Measurements from ENCODE around the gene JPT2.

Gene JPT2

GRCh38 chr16:1657841-1658240 lies 20.2 kb upstream of the JPT2 start:
- no peaks in the 10 kb centered on the region for H3K27me3 ChIP-seq (ENCODE audit: insufficient read depth, low read length, poor library complexity)
- H2BK5ac ChIP-seq (ENCODE audit: low read length): no peak overlapping the region
- H3K56ac ChIP-seq (ENCODE audit: low read length): no peak overlapping the region
- WGBS (ENCODE audit: extremely low coverage, insufficient coverage, low lambda C conversion rate): no CpG with 5 or more reads among the region's 13 CpGs
- H2AK5ac ChIP-seq (ENCODE audit: low read length): no peak overlapping the region
- H3K79me1 ChIP-seq (ENCODE audit: low read length): no peaks in the 10 kb centered on the region
- H3K18ac ChIP-seq (ENCODE audit: low read length): no peak overlapping the region
- H3K9ac ChIP-seq (ENCODE audit: low read length): no peak overlapping the region
- H4K5ac ChIP-seq (ENCODE audit: low read length): no peak overlapping the region
- H4K8ac ChIP-seq (ENCODE audit: low read depth, low read length): no peak overlapping the region
- no peak for DNase-seq
- no peak overlapping the region for H2BK15ac ChIP-seq (replicated peaks; ENCODE audit: low read depth)
- H3K36me3 ChIP-seq (ENCODE audit: control insufficient read depth, insufficient read depth, low read length): peaks cover 14% of the 10 kb centered on the region
- H3K23ac ChIP-seq (ENCODE audit: low read length): no peak overlapping the region
- no peaks in the 10 kb centered on the region for H3K4me1 ChIP-seq (ENCODE audit: control insufficient read depth, low read depth, low read length)
- H3K4me3 ChIP-seq (ENCODE audit: low read length): no peak overlapping the region
- no peak overlapping the region for H3K27ac ChIP-seq (ENCODE audit: low read depth, low read length)
- no peak overlapping the region for H3K4ac ChIP-seq (ENCODE audit: low read depth, low read length)
- H3K4me2 ChIP-seq (ENCODE audit: low read length): no peak overlapping the region
- H2BK120ac ChIP-seq (ENCODE audit: low read depth, low read length): no peak overlapping the region
- no peaks in the 10 kb centered on the region for H3K79me2 ChIP-seq (ENCODE audit: control insufficient read depth, insufficient read depth, low read length)

- H2AK5ac ChIP-seq (ENCODE audit: low read length): no peak overlapping the region
- no peaks in the 10 kb centered on the region for H3K27me3 ChIP-seq (ENCODE audit: insufficient read depth, low read length, poor library complexity)
- no peak overlapping the region for H4K5ac ChIP-seq (ENCODE audit: low read length)
- no peaks in the 10 kb centered on the region for H3K79me1 ChIP-seq (ENCODE audit: low read length)
- no peak overlapping the region for H2BK120ac ChIP-seq (ENCODE audit: low read depth, low read length)
- H3K56ac ChIP-seq (ENCODE audit: low read length): no peak overlapping the region
- H3K36me3 ChIP-seq (ENCODE audit: control insufficient read depth, insufficient read depth, low read length): peaks cover 14% of the 10 kb centered on the region
- H3K27ac ChIP-seq (ENCODE audit: low read depth, low read length): no peak overlapping the region
- no peak overlapping the region for H2BK5ac ChIP-seq (ENCODE audit: low read length)
- WGBS (ENCODE audit: extremely low coverage, insufficient coverage, low lambda C conversion rate): no CpG with 5 or more reads among the region's 5 CpGs
- no peak overlapping the region for H3K4me2 ChIP-seq (ENCODE audit: low read length)
- H3K9ac ChIP-seq (ENCODE audit: low read length): no peak overlapping the region
- DNase-seq: no peak
- H2BK15ac ChIP-seq (replicated peaks; ENCODE audit: low read depth): no peak overlapping the region
- no peak overlapping the region for H3K18ac ChIP-seq (ENCODE audit: low read length)
- H3K4me1 ChIP-seq (ENCODE audit: control insufficient read depth, low read depth, low read length): no peaks in the 10 kb centered on the region
- H3K4me3 ChIP-seq (ENCODE audit: low read length): no peak overlapping the region
- no peaks in the 10 kb centered on the region for H3K79me2 ChIP-seq (ENCODE audit: control insufficient read depth, insufficient read depth, low read length)
- no peak overlapping the region for H3K4ac ChIP-seq (ENCODE audit: low read depth, low read length)
- no peak overlapping the region for H4K8ac ChIP-seq (ENCODE audit: low read depth, low read length)
- H3K23ac ChIP-seq (ENCODE audit: low read length): no peak overlapping the region
Measured at GRCh38 chr16:1659031-1659430, 19.0 kb upstream of the JPT2 start.

GRCh38 chr16:1661826-1662225 lies 16.3 kb upstream of the JPT2 start:
- no peak overlapping the region for H3K4me3 ChIP-seq (ENCODE audit: low read length)
- no peak overlapping the region for H3K23ac ChIP-seq (ENCODE audit: low read length)
- H3K18ac ChIP-seq (ENCODE audit: low read length): no peak overlapping the region
- no peak overlapping the region for H2BK5ac ChIP-seq (ENCODE audit: low read length)
- DNase-seq: no peak
- no peak overlapping the region for H2BK120ac ChIP-seq (ENCODE audit: low read depth, low read length)
- H3K4ac ChIP-seq (ENCODE audit: low read depth, low read length): no peak overlapping the region
- H3K79me1 ChIP-seq (ENCODE audit: low read length): no peaks in the 10 kb centered on the region
- H3K27me3 ChIP-seq (ENCODE audit: insufficient read depth, low read length, poor library complexity): no peaks in the 10 kb centered on the region
- no CpG with 5 or more reads among the region's 2 CpGs for WGBS (ENCODE audit: extremely low coverage, insufficient coverage, low lambda C conversion rate)
- no peaks in the 10 kb centered on the region for H3K4me1 ChIP-seq (ENCODE audit: control insufficient read depth, low read depth, low read length)
- no peak overlapping the region for H2AK5ac ChIP-seq (ENCODE audit: low read length)
- H3K9ac ChIP-seq (ENCODE audit: low read length): no peak overlapping the region
- no peak overlapping the region for H2BK15ac ChIP-seq (replicated peaks; ENCODE audit: low read depth)
- no peak overlapping the region for H3K4me2 ChIP-seq (ENCODE audit: low read length)
- no peak overlapping the region for H3K56ac ChIP-seq (ENCODE audit: low read length)
- peaks cover 13% of the 10 kb centered on the region for H3K36me3 ChIP-seq (ENCODE audit: control insufficient read depth, insufficient read depth, low read length)
- H4K8ac ChIP-seq (ENCODE audit: low read depth, low read length): no peak overlapping the region
- no peak overlapping the region for H3K27ac ChIP-seq (ENCODE audit: low read depth, low read length)
- no peaks in the 10 kb centered on the region for H3K79me2 ChIP-seq (ENCODE audit: control insufficient read depth, insufficient read depth, low read length)
- no peak overlapping the region for H4K5ac ChIP-seq (ENCODE audit: low read length)

- no peak overlapping the region for H3K18ac ChIP-seq (ENCODE audit: low read length)
- no peak overlapping the region for H3K56ac ChIP-seq (ENCODE audit: low read length)
- no peaks in the 10 kb centered on the region for H3K79me2 ChIP-seq (ENCODE audit: control insufficient read depth, insufficient read depth, low read length)
- H2BK15ac ChIP-seq (replicated peaks; ENCODE audit: low read depth): no peak overlapping the region
- H3K4me3 ChIP-seq (ENCODE audit: low read length): no peak overlapping the region
- no peak overlapping the region for H3K9ac ChIP-seq (ENCODE audit: low read length)
- no peak overlapping the region for H2BK120ac ChIP-seq (ENCODE audit: low read depth, low read length)
- H3K27ac ChIP-seq (ENCODE audit: low read depth, low read length): no peak overlapping the region
- no peaks in the 10 kb centered on the region for H3K27me3 ChIP-seq (ENCODE audit: insufficient read depth, low read length, poor library complexity)
- no peak overlapping the region for H2BK5ac ChIP-seq (ENCODE audit: low read length)
- no peak for DNase-seq
- H3K4ac ChIP-seq (ENCODE audit: low read depth, low read length): no peak overlapping the region
- no peak overlapping the region for H3K23ac ChIP-seq (ENCODE audit: low read length)
- no peak overlapping the region for H2AK5ac ChIP-seq (ENCODE audit: low read length)
- H3K79me1 ChIP-seq (ENCODE audit: low read length): no peaks in the 10 kb centered on the region
- no peaks in the 10 kb centered on the region for H3K4me1 ChIP-seq (ENCODE audit: control insufficient read depth, low read depth, low read length)
- peaks cover 18% of the 10 kb centered on the region for H3K36me3 ChIP-seq (ENCODE audit: control insufficient read depth, insufficient read depth, low read length)
- H4K8ac ChIP-seq (ENCODE audit: low read depth, low read length): no peak overlapping the region
- no peak overlapping the region for H3K4me2 ChIP-seq (ENCODE audit: low read length)
- no CpG with 5 or more reads among the region's 20 CpGs for WGBS (ENCODE audit: extremely low coverage, insufficient coverage, low lambda C conversion rate)
- H4K5ac ChIP-seq (ENCODE audit: low read length): no peak overlapping the region
Measured at GRCh38 chr16:1662543-1662942, 15.5 kb upstream of the JPT2 start.

- WGBS (ENCODE audit: extremely low coverage, insufficient coverage, low lambda C conversion rate): no CpG with 5 or more reads among the region's 15 CpGs
- Histone ChIP-seq H3K56ac (ENCODE audit: low read length) (no peak overlapping the region), H3K4me2 (ENCODE audit: low read length) (no peak overlapping the region), H3K23ac (ENCODE audit: low read length) (no peak overlapping the region), H3K4me3 (ENCODE audit: low read length) (no peak overlapping the region), H2AK5ac (ENCODE audit: low read length) (no peak overlapping the region), H3K4me1 (ENCODE audit: control insufficient read depth, low read depth, low read length) (no peaks in the 10 kb centered on the region), H3K36me3 (ENCODE audit: control insufficient read depth, insufficient read depth, low read length) (peaks cover 27% of the 10 kb centered on the region), H4K5ac (ENCODE audit: low read length) (no peak overlapping the region), H3K79me1 (ENCODE audit: low read length) (no peaks in the 10 kb centered on the region), H3K18ac (ENCODE audit: low read length) (no peak overlapping the region), H2BK5ac (ENCODE audit: low read length) (no peak overlapping the region), H3K4ac (ENCODE audit: low read depth, low read length) (no peak overlapping the region), H3K27me3 (ENCODE audit: insufficient read depth, low read length, poor library complexity) (no peaks in the 10 kb centered on the region), H3K9ac (ENCODE audit: low read length) (no peak overlapping the region), H4K8ac (ENCODE audit: low read depth, low read length) (no peak overlapping the region), H2BK15ac (replicated peaks; ENCODE audit: low read depth) (no peak overlapping the region), H2BK120ac (ENCODE audit: low read depth, low read length) (no peak overlapping the region), H3K27ac (ENCODE audit: low read depth, low read length) (no peak overlapping the region), H3K79me2 (ENCODE audit: control insufficient read depth, insufficient read depth, low read length) (no peaks in the 10 kb centered on the region)
- no peak for DNase-seq
Measured at GRCh38 chr16:1665829-1666228, 12.2 kb upstream of the JPT2 start.

DNA sequence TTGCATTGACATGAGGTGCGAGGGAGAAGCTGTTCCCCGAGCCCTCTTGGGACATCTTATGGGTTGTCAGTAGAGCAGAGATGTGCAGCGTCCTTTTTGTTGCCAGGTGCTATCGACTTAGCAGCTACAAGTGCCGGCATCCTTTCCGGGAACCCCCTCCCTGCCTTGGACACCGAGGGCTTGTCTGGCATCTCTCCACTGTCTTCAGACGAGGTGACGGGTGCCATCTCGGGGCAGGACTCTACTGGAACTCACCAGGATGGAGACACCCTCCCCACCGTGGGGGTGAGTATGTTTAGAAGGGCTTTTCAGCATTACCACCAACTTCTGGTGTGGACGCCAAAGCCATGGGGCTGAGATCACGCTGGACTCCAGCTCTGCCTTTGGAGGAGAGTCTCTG lies 11.8 kb upstream of the JPT2 start:
- Histone ChIP-seq H3K27me3 (ENCODE audit: insufficient read depth, low read length, poor library complexity) (no peaks in the 10 kb centered on the region), H2BK120ac (ENCODE audit: low read depth, low read length) (no peak overlapping the region), H2BK15ac (replicated peaks; ENCODE audit: low read depth) (no peak overlapping the region), H3K4ac (ENCODE audit: low read depth, low read length) (no peak overlapping the region), H2BK5ac (ENCODE audit: low read length) (no peak overlapping the region), H3K79me1 (ENCODE audit: low read length) (no peaks in the 10 kb centered on the region), H2AK5ac (ENCODE audit: low read length) (no peak overlapping the region), H3K27ac (ENCODE audit: low read depth, low read length) (no peak overlapping the region), H4K8ac (ENCODE audit: low read depth, low read length) (no peak overlapping the region), H3K18ac (ENCODE audit: low read length) (no peak overlapping the region), H3K36me3 (ENCODE audit: control insufficient read depth, insufficient read depth, low read length) (peaks cover 27% of the 10 kb centered on the region), H3K9ac (ENCODE audit: low read length) (no peak overlapping the region), H3K56ac (ENCODE audit: low read length) (no peak overlapping the region), H3K79me2 (ENCODE audit: control insufficient read depth, insufficient read depth, low read length) (no peaks in the 10 kb centered on the region), H3K4me2 (ENCODE audit: low read length) (no peak overlapping the region), H3K4me3 (ENCODE audit: low read length) (no peak overlapping the region), H4K5ac (ENCODE audit: low read length) (no peak overlapping the region), H3K4me1 (ENCODE audit: control insufficient read depth, low read depth, low read length) (no peaks in the 10 kb centered on the region), H3K23ac (ENCODE audit: low read length) (no peak overlapping the region)
- no CpG with 5 or more reads among the region's 13 CpGs for WGBS (ENCODE audit: extremely low coverage, insufficient coverage, low lambda C conversion rate)
- no peak for DNase-seq

Data from mesendoderm (in vitro differentiated cells).